Measurements from ENCODE around the gene SPATA3. TPM values are rescaled to one million over a fixed set of nuclear protein-coding genes. Genes with fewer than 3 reads are reported as not detected.

Gene SPATA3
- total and polyA plus RNA-seq, 2 of the 8 experiments (the other 6 are each of a cell fraction or from before 2014, with no cell fraction given) = not detected

- TF ChIP-seq E2F6 (IDR thresholded peaks at IDR 0.05) (no peak), CHD1 (IDR thresholded peaks at IDR 0.05; ENCODE audit: low read depth, low read length) (no peak), MAX (IDR thresholded peaks at IDR 0.05) (no peak), POLR2AphosphoS5 (IDR thresholded peaks at IDR 0.05; ENCODE audit: low read depth, low read length) (no peak), RNF2 (IDR thresholded peaks at IDR 0.05; ENCODE audit: borderline replicate concordance, low read depth, low read length, missing control alignments, poor library complexity, severe bottlenecking) (no peak)
Measured at GRCh38 chr2:231011526-231011925, 15.6 kb downstream of the SPATA3 start (continued).
